CD4-positive, alpha-beta T cell treated with Interleukin-1 beta for 1 hour (primary cell): Measurements from ENCODE around the gene PPIAL4G.
A peak's percentile ranks its signal among the peaks of the same experiment; 100 is the strongest.
"Not testable (repeated sequence)": the region's sequence is repeated elsewhere in the genome, so short reads cannot be mapped to it uniquely, and the experiment has no call there.

Experiments
- DNase-seq, 2 donors: peaks; one replicate each; pipeline ENCODE4 v3.0.0-alpha.2; 2020 to 2022

Gene PPIAL4G

DNA sequence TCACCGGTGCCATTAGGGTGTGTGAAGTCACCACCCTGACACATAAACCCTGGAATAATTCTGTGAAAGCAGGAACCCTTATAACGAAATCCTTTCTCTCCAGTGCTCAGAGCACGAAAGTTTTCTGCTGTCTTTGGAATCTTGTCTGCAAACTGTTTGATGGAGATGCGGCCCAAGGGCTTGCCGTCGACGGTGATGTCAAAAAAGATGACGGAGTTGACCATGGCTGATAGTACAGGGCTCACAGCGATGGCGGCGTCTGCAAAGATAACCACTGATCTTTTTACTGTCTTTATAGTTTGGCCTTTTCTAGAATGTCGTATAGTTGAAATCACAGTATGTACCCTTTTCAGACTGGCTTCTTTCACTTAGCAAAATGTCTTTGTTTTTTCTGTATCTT is at the start of gene PPIAL4G:
PPIAL4G (minus strand) TSS at position 274 of the 400 bp plus-strand sequence; CDS start at position 224, 50 bp downstream.
- not testable (repeated sequence) for DNase-seq

DNA sequence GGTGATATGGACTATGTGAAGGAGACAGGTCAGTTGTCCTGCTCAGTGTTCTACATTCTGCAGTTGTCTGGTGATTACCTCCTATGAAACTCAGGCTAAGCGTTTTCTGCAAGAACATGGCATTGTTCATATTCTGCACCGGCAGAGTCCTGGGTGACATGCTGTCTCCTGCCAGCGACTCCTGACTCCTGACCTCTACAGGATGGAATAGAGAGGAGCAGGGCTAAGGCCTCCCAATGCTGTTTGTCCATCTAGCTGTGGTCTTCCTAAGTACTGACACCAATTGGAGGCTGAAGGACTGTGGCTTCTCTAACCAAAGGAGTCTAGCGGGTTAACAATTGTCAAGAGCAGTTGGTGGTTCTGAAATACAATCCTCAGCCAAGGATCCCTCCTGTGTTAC is 49.1 kb upstream of the PPIAL4G start:
- DNase-seq: not testable (repeated sequence)

DNA sequence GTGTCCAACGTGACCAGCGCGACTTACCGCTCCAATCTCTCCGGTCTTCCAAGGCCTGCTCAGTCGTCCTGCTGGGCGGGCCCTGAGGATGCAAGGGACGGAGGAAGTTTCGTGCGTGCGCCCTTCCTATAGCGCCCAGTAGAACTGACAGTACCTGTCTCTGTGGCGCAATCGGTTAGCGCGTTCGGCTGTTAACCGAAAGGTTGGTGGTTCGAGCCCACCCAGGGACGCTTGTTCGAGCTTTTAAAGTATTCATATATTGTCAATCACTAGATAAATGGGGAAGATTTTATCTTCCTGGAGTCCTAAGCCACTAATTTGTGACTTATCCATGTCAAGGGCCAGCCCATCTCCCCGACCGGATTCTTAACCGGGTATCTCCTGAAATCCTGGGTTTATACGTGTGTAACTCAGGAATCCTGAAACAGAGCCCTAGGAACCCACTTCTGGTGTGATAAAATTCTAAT is 46.0 kb upstream of the PPIAL4G start:
- DNase-seq: peak; percentile 73 to 77

DNA sequence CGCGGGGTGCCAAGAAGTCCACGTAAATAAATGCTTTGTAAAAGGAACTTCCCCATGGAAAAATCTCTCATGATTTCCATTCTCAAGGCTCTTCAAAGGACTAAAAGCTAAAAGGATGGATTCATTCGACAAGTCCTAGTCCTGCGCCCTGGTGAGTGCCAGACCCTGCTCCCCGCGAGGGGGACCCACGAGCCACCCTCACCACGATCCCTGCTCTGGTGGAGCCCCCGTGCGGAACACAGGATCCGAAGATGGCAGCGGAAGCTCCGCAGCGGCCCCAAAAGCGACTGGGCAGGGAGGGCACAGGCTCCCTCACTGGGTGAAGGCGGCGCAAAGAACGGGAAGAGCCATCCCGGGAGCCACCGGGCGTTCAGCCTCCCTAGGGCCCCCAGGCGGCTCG is 45.5 kb upstream of the PPIAL4G start:
- DNase-seq: not testable (repeated sequence)

DNA sequence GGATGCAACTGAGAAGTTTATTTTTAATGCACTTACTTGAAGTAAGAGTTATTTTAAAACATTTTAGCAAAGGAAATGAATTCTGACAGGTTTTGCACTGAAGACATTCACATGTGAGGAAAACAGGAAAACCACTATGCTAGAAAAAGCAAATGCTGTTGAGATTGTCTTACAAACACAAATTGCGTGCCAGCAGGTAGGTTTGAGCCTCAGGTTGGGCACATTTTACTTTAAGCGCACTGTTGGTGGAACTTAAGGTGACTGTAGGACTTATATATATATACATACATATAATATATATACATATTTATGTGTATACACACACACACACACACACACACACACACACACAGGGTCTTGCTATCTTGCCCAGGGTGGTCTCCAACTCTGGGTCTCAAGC is 43.5 kb upstream of the PPIAL4G start:
- DNase-seq: peak; percentile 1 to 37

DNA sequence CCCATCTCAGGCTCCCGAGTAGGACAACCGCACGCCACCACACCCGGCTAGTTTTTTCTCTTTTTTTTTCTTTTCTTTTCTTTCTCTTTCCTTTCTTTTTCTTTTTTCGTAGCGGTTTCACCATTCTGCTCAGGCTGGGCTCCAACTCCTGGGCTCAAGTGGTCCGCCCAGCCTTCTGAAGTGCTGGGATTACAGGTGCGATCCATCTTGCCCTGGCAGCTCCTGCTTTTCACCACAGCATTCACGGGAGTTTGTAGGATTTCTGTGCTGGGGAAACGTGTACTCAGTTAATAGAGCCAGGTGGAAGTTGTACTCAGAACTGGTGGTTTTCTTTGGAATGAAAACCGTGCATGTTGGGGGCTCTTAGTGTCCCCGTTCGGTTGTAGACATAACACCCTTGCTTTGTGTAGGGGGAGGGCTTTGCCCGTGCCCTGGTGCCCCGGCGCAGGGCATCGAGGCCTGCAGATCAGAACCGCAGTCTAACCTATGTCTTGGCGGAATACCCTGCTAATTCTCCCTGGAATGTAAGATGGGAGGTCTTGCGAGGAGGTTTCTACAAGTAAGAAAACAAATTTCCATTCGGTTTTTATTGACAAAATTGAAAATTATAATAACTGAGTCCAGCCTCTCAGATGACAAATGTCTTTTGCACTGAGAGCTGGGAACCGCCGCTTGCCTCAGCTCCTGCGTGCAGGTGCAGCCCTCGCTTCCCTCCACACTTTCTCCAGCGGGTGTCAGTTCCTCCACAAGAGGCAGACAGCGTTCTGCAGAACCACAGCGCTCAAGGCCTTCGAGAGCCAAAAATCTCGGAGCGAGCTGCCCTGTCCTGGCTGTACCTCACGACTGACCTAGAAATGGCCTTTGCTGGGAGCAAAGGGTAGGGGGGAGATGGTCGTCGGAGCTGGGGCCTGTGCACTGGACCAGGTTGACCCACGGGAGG is 40.4 kb upstream of the PPIAL4G start:
- DNase-seq: peak; percentile 1 to 35

DNA sequence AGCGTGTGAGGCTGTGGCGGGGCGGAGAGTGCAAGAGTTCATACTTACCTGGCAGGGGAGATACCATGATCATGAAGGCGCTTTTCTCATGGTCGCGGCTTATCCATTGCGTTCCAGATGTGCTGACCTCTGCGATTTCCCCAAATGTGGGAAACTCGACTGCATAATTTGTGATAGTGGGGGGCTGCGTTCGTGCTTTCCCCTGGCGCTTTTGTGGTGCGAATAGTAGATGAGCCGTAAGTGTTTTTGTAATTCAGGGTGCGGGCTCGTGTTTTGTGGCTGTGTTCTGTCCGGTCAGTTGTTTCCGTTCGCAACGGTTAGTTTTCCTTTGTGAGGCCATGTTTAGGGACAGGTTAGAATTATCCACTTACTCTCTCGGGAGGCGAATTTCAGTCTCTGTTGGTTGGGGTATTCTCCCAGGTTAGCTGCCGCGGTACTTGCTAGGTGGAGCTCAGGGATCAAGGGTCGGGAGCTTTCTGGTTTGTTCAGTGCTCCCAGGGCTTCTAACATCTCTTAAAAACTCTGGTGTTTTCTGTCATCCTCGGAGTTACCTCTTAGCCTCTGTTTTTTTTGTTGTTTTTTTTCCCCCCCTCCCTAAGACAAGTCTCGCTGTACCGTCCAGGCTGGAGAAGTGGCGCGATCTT is 39.6 kb upstream of the PPIAL4G start:
- DNase-seq: peak; percentile 94

DNA sequence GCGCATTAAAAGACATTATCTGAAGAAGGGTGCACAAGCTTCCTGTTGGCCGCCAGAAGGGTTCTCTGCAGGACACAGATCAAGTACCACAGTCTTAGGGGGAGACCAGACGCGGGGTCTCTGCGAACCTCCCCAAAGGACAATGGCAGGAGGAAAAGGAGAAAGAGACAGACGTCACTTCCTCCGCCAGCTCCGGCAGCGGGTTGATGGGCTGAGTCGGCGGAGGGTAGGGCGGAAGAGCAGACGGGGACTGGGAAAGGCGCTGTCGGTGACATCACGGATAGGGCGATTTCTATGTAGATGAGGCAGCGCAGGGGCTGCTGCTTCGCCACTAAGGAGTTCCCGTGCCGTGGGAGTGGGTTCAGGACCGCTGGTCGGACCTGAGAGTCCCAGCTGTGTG is 39.0 kb upstream of the PPIAL4G start:
- peak; percentile 89 to 94 for DNase-seq

DNA sequence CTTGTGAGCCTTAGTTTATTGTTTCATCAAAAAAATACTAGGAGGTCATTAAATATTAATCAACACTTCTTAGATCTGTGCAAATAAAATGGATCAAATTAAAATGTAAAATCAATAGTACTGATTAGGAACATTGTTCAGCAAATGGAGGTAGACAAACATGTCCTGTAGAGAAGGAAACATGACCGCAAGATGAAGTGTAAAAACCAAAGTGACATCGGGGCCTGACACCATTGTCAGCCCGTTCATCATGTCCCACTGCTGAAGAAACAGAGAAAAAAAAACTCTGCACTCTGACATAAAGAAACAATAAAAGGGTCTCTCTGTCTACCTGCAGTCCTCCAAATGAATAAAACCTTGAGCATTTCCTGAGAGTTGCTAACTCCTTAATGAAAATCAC is 31.2 kb upstream of the PPIAL4G start:
- not testable (repeated sequence) for DNase-seq

DNA sequence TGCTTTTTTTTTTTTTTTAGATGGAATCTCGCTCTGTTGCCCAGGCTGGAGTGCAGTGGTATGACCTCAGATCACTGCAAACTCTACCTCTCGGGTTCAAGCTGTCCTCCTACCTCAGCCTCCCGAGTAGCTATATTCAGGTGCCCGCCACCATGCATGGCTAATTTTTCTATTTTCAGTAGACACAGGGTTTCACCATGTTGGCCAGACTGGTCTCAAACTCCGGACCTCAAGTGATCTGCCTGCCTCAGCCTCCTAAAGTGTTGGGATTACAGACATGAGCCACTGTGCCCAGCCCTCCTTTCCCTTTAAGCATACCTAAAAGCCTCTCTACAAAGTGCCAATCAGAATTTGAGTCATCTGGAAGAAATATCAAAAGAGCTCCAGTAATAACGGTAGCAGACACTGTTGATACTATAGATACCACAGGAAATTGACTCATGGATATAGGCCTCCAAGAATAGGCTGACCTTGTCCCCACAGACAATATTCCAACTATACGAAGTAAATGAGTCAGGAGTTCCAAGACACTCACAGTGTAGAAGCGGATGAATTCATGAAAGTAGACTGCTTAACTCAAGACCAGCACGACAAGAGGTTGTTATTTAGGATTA is 29.6 kb upstream of the PPIAL4G start:
- not testable (repeated sequence) for DNase-seq

DNA sequence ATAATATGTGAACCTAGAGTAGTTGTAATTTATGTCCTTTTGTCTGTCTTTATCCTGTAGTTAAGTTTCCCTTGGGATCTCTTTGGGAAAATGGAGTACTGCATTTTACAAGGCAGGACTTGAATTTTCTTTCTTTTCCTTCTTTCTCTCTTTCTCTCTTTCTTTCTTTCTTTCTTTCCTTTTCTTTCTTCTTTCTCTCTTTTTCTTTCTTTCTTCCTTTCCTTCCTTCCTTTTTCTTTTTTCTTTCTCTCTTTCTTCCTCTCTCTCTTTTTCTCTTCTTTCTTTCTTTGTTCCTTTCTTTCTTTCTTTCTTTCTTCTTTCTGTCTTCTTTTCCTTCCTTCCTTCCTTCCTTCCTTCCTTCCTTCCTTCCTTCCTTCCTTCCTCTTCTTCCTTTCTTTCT is 10.8 kb upstream of the PPIAL4G start:
- DNase-seq: not testable (repeated sequence)

DNA sequence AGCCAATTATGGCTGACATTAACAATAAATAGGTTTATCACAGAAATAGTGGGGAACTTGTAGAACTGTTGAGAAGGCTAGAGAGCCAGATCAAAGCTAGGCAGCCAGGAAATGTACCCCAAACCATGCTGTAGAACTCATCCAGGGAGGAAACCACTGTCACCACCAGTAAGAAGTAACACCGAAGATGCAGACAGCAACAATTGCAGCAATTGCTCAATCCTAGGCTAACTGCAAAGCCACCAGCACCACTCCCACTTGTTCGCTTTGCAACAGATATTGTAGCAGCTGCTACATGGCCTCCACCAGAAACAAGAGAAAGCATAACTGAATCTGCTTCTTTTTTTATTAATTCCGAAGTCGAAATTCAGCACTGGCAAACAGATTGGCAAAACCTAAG is 2.0 kb downstream of the PPIAL4G start:
- DNase-seq: peak; percentile 37 to 54

DNA sequence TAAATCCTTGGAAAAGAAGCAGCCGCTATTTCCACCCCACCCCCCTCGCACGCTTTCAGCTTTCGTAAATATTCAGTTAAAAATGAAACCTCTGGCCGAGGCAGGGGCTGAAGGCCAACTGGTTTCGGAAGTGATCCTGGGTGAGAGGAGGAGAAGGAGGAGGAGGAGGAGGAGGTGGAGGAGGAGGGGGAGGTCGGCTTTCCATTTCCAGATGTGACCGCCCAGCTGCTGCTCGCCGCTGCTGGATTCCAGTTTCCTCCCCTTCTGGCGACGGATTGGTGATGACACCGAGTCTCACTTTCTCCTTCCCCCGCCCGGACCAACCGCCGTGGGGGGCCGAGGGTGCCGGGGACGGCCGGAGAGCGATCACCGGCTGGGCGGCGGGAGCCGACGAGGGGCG is 23.4 kb downstream of the PPIAL4G start:
- not testable (repeated sequence) for DNase-seq

DNA sequence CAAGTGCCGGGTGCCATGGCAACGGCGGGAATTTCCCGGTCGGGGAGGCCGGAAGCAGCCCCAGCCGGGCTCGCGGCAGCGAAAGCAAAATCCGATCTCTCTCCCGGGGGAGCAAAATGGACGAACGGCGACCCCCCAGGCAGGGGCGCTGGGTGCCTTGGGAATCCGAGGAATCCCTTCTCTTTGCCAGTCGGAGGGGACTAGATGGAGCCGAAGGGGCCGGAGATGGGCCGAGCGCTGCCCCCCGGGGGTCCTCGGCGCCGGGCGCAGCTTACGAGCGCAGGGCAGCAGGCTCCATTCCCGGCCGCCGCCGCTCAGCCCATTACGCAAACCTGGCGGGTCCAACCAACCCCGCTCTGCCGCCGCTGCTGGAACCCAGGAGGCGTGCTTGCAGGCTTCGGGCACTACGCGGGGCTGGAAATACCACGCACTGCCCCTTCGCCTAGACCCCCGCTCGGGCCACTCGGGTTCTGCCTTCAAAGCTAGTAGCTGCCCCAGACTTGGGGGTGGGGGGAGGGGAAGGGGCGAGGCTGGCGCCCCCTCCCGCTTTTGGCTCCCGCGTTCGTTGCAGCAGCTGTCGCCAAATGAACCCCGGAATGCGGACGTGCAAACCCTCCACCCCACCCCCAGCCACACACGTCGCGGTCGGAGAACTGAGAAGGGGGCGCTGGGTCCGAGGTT is 24.1 kb downstream of the PPIAL4G start:
- peak; percentile 59 to 69 for DNase-seq

DNA sequence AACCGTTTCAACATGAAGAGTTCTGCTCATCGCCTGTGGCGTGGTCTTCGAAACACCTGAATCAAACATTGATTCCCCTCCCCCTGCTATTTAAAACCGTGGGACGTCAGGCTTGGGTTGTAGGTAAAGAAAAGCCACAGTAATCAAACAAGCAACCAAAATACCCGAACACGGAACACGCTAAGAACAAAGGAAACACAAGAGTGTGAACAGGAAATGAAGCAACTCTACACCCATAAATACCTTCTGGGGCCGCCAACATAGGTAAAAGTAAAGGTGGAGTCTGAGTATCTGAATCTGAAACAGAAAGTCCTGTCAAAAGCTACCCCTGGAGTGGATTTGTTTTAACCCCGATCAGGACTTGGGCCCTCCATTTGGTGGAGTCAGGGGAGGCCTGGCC is 24.7 kb downstream of the PPIAL4G start:
- peak; percentile 75 to 86 for DNase-seq

DNA sequence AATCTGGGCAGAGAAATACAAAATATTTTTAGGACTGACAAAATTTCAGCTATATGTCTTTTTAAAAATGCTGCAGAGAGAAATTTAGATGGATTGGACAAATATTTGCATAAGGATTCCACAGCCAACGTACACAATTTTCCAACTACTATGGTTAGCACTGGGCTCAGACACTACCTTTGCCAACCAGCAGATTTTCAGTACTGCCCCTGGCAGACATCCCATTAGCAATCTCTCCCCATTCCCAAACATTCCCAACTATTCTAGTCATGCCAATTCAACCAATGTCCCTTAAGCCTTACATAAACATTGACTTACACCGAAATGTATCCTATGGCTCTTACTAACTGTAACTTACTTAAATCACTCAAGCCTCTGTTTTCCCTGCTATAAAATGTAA is 30.3 kb downstream of the PPIAL4G start:
- not testable (repeated sequence) for DNase-seq

DNA sequence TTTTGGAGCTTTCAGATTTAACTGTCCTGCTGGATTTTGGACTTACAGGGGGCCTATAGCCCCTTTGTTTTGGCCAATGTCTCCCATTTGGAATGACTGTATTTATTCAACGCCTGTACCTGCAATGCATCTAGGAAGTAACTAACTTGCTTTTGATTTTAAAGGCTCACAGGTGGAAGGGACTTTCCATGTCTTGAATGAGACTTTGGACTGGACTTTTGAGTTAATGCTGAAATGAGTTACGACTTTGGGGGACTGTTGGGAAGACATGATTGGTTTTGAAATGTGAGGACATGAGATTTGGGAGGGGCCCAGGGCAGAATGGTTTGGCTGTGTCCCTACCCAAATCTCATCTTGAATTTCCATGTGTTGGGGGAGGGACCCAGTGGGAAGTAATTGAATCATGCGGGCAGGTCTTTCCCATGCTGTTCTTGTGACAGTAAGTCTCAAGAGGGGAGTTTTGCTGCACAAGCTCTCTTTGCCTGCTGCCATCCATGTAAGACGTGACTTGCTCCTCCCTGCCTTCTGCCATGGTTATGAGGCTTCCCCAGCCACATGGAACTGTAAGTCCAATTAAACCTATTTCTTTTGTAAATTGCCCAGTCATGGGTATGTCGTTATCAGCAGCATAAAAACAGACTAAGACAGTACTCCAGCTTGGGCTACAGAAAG is 43.3 kb downstream of the PPIAL4G start:
- not testable (repeated sequence) for DNase-seq

DNA sequence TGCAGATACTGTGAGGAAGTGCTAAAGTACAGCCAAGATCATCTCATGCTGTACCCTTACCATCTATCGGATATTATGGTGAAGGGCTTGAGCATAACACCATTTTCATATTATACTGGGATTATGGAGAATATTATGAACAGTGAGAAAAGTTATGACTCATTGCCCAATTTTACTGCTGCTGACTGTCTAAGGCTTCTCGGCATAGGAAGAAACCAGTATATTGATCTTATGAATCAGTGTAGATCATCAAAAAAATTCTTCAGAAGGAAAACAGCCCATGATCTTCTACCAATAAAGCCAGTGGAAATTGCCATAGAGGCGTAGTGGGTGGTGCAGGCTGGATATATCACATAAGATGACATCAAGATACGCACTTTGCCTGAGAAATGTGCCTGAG is 47.7 kb downstream of the PPIAL4G start:
- DNase-seq: no peak

DNA sequence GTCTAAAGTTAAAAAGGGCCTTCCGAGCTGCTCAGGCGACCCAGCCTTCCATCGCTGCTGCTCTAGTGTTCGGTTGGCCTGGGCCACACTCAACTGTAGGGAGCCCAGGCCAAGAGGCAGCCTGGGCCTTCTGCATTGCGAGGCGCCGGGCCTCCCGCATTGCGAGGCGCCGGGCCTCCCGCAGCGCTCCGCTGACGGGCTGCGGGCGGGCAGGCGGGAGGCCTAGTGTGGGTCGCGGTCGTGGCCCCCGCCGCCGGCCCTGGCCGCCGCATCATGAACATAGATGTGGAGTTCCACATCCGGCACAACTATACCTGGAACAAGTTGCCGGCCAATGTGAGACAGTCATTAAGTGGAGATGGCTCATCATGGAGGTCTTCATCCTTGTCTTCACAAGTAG is 48.3 kb downstream of the PPIAL4G start:
- DNase-seq: no peak

DNA sequence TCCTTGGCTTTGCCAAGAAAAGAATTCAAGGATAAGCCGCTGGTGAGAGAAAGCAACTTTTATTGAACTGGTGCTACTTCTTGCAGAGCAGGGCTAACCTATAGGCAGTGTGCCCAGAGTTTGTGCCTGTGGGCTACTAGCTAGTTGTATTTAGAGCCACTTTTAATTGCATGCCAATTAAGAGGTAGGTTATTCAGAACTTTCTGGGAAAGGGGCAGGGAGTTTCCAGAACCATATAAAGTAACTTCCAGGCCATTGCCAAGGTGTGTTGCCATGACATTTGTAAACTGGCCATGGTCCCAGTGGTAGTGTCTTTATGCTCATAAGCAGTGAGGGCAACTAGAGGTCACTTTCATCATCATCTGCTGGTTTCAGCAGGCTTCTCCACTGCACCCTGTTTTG is 50.2 kb downstream of the PPIAL4G start:
- not testable (repeated sequence) for DNase-seq
